Heart right ventricle (tissue), 16 donors: ENCODE data around the gene CCL11. TPM values are rescaled to one million over a fixed set of nuclear protein-coding genes. Genes with fewer than 3 reads are reported as not detected.
A peak's percentile ranks its signal among the peaks of the same experiment; 100 is the strongest.

ENCODE experiments used
- ATAC-seq, 8 donors: fragments of 200-7000 bp; cut with Tn5 transposase; one replicate each; pipeline ENCODE4 v1.9.1; 2020; ENCODE audit warnings: mild to moderate bottlenecking in 8 of 8, moderate library complexity in 8 of 8, moderate number of reproducible peaks in 1 of 8
- DNase-seq, 2 donors: peaks; one replicate each; pipeline ENCODE4 v3.0.0-alpha.2; 2020
- H3K27ac ChIP-seq, 10 donors: fragments of 200-600 bp; sonication (generic) in 2 of 10; one replicate each; pipeline versions ENCODE4 v1.5.0 to v1.8.0; 2020 to 2022; ENCODE audit warnings: mild to moderate bottlenecking in 3 of 10
- H3K27me3 ChIP-seq, 7 donors: fragments of 200-600 bp; one replicate each; pipeline ENCODE4 v1.8.0; 2021 to 2022; ENCODE audit warnings: mild to moderate bottlenecking in 2 of 7
- H3K36me3 ChIP-seq, 9 donors: fragments of 200-600 bp; sonication (generic) in 1 of 9; one replicate each; pipeline versions ENCODE4 v1.5.0 to v1.8.0; 2020 to 2022; ENCODE audit warnings: mild to moderate bottlenecking in 2 of 9
- H3K4me1 ChIP-seq, 9 donors: fragments of 200-600 bp; sonication (generic) in 1 of 9; one replicate each; pipeline versions ENCODE4 v1.5.0 to v1.8.0; 2020 to 2022; ENCODE audit warnings: mild to moderate bottlenecking in 4 of 9
- H3K4me3 ChIP-seq, 10 donors: fragments of 200-600 bp; sonication (generic) in 2 of 10; one replicate each; pipeline versions ENCODE4 v1.5.0 to v1.8.0; 2020 to 2022; ENCODE audit warnings: mild to moderate bottlenecking in 7 of 10, moderate library complexity in 2 of 10
- H3K9me3 ChIP-seq, 11 donors: fragments of 200-600 bp in 10 of 11; sonication (generic) in 2 of 11; one replicate each; pipeline versions ENCODE4 v1.5.0 to v1.8.0; 2013 to 2022; ENCODE audit warnings: mild to moderate bottlenecking in 2 of 11, control low read depth in 1 of 11, moderate library complexity in 1 of 11
- CTCF ChIP-seq, 9 donors: fragments of 200-600 bp; sonication (generic) in 2 of 9; IDR thresholded peaks; one replicate each; pipeline versions ENCODE4 v1.5.0 to v1.8.0; 2021 to 2022; ENCODE audit warnings: antibody characterized with exemption in 9 of 9, mild to moderate bottlenecking in 5 of 9, moderate library complexity in 1 of 9
- WGBS, 2 donors: extraction: QIAGEN DNeasy Blood & Tissue Kit; methylation state at CpG; one replicate each; pipeline ENCODE4 v1.1.7; 2013; ENCODE audit warnings: inconsistent platforms in 1 of 2; 5-methylcytosine and 5-hydroxymethylcytosine counted together
- intact Hi-C, 10 donors: fragments of 100-400 bp; cut with DNase I; formaldehyde crosslinking; loops; one replicate each; pipeline versions ENCODE4 v1.11.1 to v1.14.2; 2022
- polyA plus RNA-seq, 2 donors: library from polyadenylated mRNA; stranded (reverse); fragments of 200-250 nt; gene quantifications; one replicate each; pipeline ENCODE4 v1.2.3, GENCODE V29; 2013
- total RNA-seq, 10 donors: library from RNA; stranded (reverse); fragmentation: NEBNext Ultra II Directional in 3 of 10; extraction: Animal tissue kit (Norgen Biotek cat#: 25700) in 3 of 10; gene quantifications; one replicate each; pipeline versions ENCODE4 v1.2.1 to v1.2.4, GENCODE V29; 2021 to 2023
- donor health status: Arrhythmogenic right ventricular cardiomyopathy.
- donor health status: ischemic (EF 13 %, LVEDD 7.1; RV severe dilation, severe dysfunction).
- donor health status: healthy with polysubstance abuse.
- donor health status: DM: no; HTN: yes; CAD: no.
- donor health status: DM: no; HTN: no; CAD: no.
- donor health status: ischemic (EF 25% LVEDD 6.9; RV normal size, moderate dysfunction).
- donor health status: ischemic (EF 25% LVEDD 5.7; RV mildly dilated, moderate dysfunction).
- donor health status: healthy.
- donor health status: DM: yes; HTN: yes; CAD: no.
- donor health status: Ischemic cardiomyopathy.
- donor health status: ischemic (EF 35%, LVEDD 5.7; RV mildly dilated, moderate dysfunction).
- donor health status: nonischemic (EF 11% LVEDD 7.7; RV severe dilation, severe dysfunction).
- donor health status: DM: yes; HTN: yes; CAD: no.
- donor health status: PGD.
- donor health status: ischemic (EF 29% LVEDD 5.4; RV normal size, mild dysfunction).
- donor health status: nonischemic (EF 23%, LVEDD 6.1; RV moderate dilation, normal function).

Gene CCL11
- total and polyA plus RNA-seq, 12 donors = 0.46 to 31.2 (median 1.4) TPM

- Histone ChIP-seq H3K27ac (no peak overlapping the region), H3K36me3 (no peaks in the 10 kb centered on the region), H3K27me3 (peaks cover 0 to 6% (median 0%) of the 10 kb centered on the region in 7 donors), H3K4me1 (peaks cover 0 to 9% (median 0%) of the 10 kb centered on the region in 9 donors), H3K9me3 (no peaks in the 10 kb centered on the region), H3K4me3 (no peak overlapping the region)
- DNase-seq = no peak
- ATAC-seq = no peak
- intact Hi-C loops = no loop called here
- WGBS, 2 donors = 58 to 64% methylated on average over 4 of the region's 4 CpGs
- no peak for TF ChIP-seq CTCF (IDR thresholded peaks at IDR 0.05)
These were observed 8.7 kb upstream of the CCL11 start for GRCh38 chr17:34276826-34277225.

GRCh38 chr17:34283571-34283970, 2.0 kb upstream of the CCL11 start:
- no peak for DNase-seq
- WGBS, 2 donors = 69 to 72% methylated on average over 6 of the region's 6 CpGs
- Histone ChIP-seq H3K27me3 (peaks cover 0 to 6% (median 0%) of the 10 kb centered on the region in 7 donors), H3K4me1 (peaks cover 0 to 22% (median 4%) of the 10 kb centered on the region in 9 donors), H3K27ac (peak overlapping the region in 2 of 10 donors; percentile 47 to 55), H3K36me3 (no peaks in the 10 kb centered on the region), H3K4me3 (no peak overlapping the region), H3K9me3 (no peaks in the 10 kb centered on the region)
- ATAC-seq = peak in 4 of 8 donors; percentile 19 to 33 (median 28)
- TF ChIP-seq CTCF (IDR thresholded peaks at IDR 0.05) = no peak
- intact Hi-C loops = no loop called here

GRCh38 chr17:34287875-34288274, 2.3 kb downstream of the CCL11 start:
- WGBS, 2 donors = 32 to 35% methylated on average over 2 of the region's 2 CpGs
- intact Hi-C loops = no loop called here
- no peaks in the 10 kb centered on the region for H3K9me3 ChIP-seq
- peaks cover 0 to 22% (median 4%) of the 10 kb centered on the region in 9 donors for H3K4me1 ChIP-seq
- H3K27ac ChIP-seq = no peak overlapping the region
- no peak for TF ChIP-seq CTCF (IDR thresholded peaks at IDR 0.05)
- no peak for ATAC-seq
- no peaks in the 10 kb centered on the region for H3K36me3 ChIP-seq
- H3K27me3 ChIP-seq = no peaks in the 10 kb centered on the region
- no peak overlapping the region for H3K4me3 ChIP-seq
- no peak for DNase-seq

- Histone ChIP-seq H3K4me3 (no peak overlapping the region), H3K36me3 (no peaks in the 10 kb centered on the region), H3K27me3 (no peaks in the 10 kb centered on the region), H3K9me3 (no peaks in the 10 kb centered on the region), H3K27ac (no peak overlapping the region), H3K4me1 (peaks cover 0 to 8% (median 0%) of the 10 kb centered on the region in 9 donors)
- intact Hi-C loops = no loop called here
- ATAC-seq = peak in 1 of 8 donors; percentile 33
- no peak for DNase-seq
- WGBS, 2 donors = 44 to 56% methylated on average over 4 of the region's 4 CpGs
- no peak for TF ChIP-seq CTCF (IDR thresholded peaks at IDR 0.05)
These were observed 5.0 kb downstream of the CCL11 start for GRCh38 chr17:34290586-34290985.
